Measurements from ENCODE around the gene TMEFF2.

GRCh38 chr2:191927319-191927867 lies 267.3 kb downstream of the TMEFF2 start:
- no peak for TF ChIP-seq CTCF (IDR thresholded peaks at IDR 0.05; ENCODE audit: insufficient read depth, low read length, poor library complexity, severe bottlenecking)
- TF ChIP-seq EZH2phosphoT487 (conservative IDR thresholded peaks at IDR 0.05; ENCODE audit: low read length) = no peak

Data from SU-DHL-6 (cell line).